ENCODE results near the gene SUFU. TPM values are rescaled to one million over a fixed set of nuclear protein-coding genes. Genes with fewer than 3 reads are reported as not detected.

Gene SUFU
- total and polyA plus RNA-seq, 2 donors from 2014 or later = 6.5 to 18.9 TPM

DNA sequence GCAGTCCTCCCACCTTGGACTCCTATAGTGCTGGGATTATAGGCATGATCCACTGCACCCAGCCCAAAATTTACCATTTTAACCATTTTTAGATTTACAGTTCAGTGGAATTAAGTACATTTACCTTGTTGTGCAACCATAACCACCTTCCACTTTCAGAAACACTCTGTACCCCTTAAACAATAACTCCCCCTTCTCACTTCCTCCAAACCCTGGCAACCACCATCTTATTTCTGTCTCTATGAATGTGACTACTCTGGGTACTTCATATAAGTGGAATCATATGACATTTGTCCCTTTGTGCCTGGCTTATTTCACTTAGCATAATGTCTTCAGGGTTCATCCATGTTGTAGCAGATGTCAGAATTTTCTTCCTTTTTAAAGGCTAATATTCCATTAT lies 33.6 kb downstream of the SUFU start:
- TF ChIP-seq CTCF (IDR thresholded peaks at IDR 0.05; ENCODE audit: borderline replicate concordance, extremely low read depth, insufficient read depth) = no peak
- no peak overlapping the region for H3K27ac ChIP-seq (ENCODE audit: low read depth in 2 of 2, low read length in 2 of 2)
- H3K9me3 ChIP-seq (ENCODE audit: control insufficient read depth in 2 of 3, insufficient read depth in 1 of 3, low read length in 3 of 3) = no peaks in the 10 kb centered on the region
- no peaks in the 10 kb centered on the region for H3K36me3 ChIP-seq (ENCODE audit: control insufficient read depth in 2 of 3, insufficient read depth in 3 of 3, low read length in 3 of 3)
- FAIRE-seq = no peak
- no peak for DNase-seq
- H3K4me3 ChIP-seq (ENCODE audit: low read length in 3 of 3) = no peak overlapping the region
- intact Hi-C loops (cut with DNase I) = no loop called here
- no peaks in the 10 kb centered on the region for H3K27me3 ChIP-seq (ENCODE audit: control insufficient read depth, insufficient read depth, low read length)
- no peak overlapping the region for H3K9ac ChIP-seq (ENCODE audit: low read length in 3 of 3)
- no peaks in the 10 kb centered on the region for H3K4me1 ChIP-seq (ENCODE audit: control insufficient read depth in 2 of 3, insufficient read depth in 2 of 3, low read depth in 1 of 3, low read length in 3 of 3)

DNA sequence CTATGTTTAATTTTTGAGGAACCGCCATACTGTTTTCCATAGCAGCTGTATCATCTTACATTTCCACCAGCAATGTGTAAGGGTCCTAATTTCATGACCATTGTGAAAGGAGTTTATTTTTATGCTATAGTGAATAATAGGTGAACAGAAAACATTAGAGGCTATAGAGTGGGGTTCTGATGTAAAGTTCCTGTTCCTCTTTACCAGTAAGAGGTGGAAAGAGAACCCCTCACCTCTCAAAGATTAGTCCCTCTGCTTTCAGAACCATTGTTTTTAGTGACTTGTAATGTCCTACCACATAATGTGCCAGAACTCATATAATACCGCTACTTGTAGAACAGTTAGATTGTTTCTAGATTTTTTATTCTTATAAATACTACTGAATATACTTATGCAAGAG lies 34.2 kb downstream of the SUFU start:
- no peaks in the 10 kb centered on the region for H3K36me3 ChIP-seq (ENCODE audit: control insufficient read depth in 2 of 3, insufficient read depth in 3 of 3, low read length in 3 of 3)
- H3K4me3 ChIP-seq (ENCODE audit: low read length in 3 of 3) = no peak overlapping the region
- no peak overlapping the region for H3K27ac ChIP-seq (ENCODE audit: low read depth in 2 of 2, low read length in 2 of 2)
- TF ChIP-seq CTCF (IDR thresholded peaks at IDR 0.05; ENCODE audit: borderline replicate concordance, extremely low read depth, insufficient read depth) = no peak
- H3K27me3 ChIP-seq (ENCODE audit: control insufficient read depth, insufficient read depth, low read length) = no peaks in the 10 kb centered on the region
- DNase-seq (no peak), FAIRE-seq (no peak)
- H3K4me1 ChIP-seq (ENCODE audit: control insufficient read depth in 2 of 3, insufficient read depth in 2 of 3, low read depth in 1 of 3, low read length in 3 of 3) = no peaks in the 10 kb centered on the region
- H3K9ac ChIP-seq (ENCODE audit: low read length in 3 of 3) = no peak overlapping the region
- H3K9me3 ChIP-seq (ENCODE audit: control insufficient read depth in 2 of 3, insufficient read depth in 1 of 3, low read length in 3 of 3) = no peaks in the 10 kb centered on the region
- intact Hi-C loops (cut with DNase I) = no loop called here

GRCh38 chr10:102538811-102539210 lies 35.0 kb downstream of the SUFU start:
- DNase-seq = no peak
- TF ChIP-seq CTCF (IDR thresholded peaks at IDR 0.05; ENCODE audit: borderline replicate concordance, extremely low read depth, insufficient read depth) = no peak
- H3K27ac ChIP-seq (ENCODE audit: low read depth in 2 of 2, low read length in 2 of 2) = no peak overlapping the region
- no peaks in the 10 kb centered on the region for H3K4me1 ChIP-seq (ENCODE audit: control insufficient read depth in 2 of 3, insufficient read depth in 2 of 3, low read depth in 1 of 3, low read length in 3 of 3)
- H3K4me3 ChIP-seq (ENCODE audit: low read length in 3 of 3) = no peak overlapping the region
- H3K27me3 ChIP-seq (ENCODE audit: control insufficient read depth, insufficient read depth, low read length) = no peaks in the 10 kb centered on the region
- intact Hi-C loops (cut with DNase I) = no loop called here
- H3K36me3 ChIP-seq (ENCODE audit: control insufficient read depth in 2 of 3, insufficient read depth in 3 of 3, low read length in 3 of 3) = no peaks in the 10 kb centered on the region
- no peaks in the 10 kb centered on the region for H3K9me3 ChIP-seq (ENCODE audit: control insufficient read depth in 2 of 3, insufficient read depth in 1 of 3, low read length in 3 of 3)
- FAIRE-seq = no peak
- H3K9ac ChIP-seq (ENCODE audit: low read length in 3 of 3) = no peak overlapping the region

- H3K36me3 ChIP-seq (ENCODE audit: control insufficient read depth in 2 of 3, insufficient read depth in 3 of 3, low read length in 3 of 3) = no peaks in the 10 kb centered on the region
- no peaks in the 10 kb centered on the region for H3K9me3 ChIP-seq (ENCODE audit: control insufficient read depth in 2 of 3, insufficient read depth in 1 of 3, low read length in 3 of 3)
- no peak overlapping the region for H3K27ac ChIP-seq (ENCODE audit: low read depth in 2 of 2, low read length in 2 of 2)
- FAIRE-seq = no peak
- TF ChIP-seq CTCF (IDR thresholded peaks at IDR 0.05; ENCODE audit: borderline replicate concordance, extremely low read depth, insufficient read depth) = peak; percentile 18
- no peaks in the 10 kb centered on the region for H3K27me3 ChIP-seq (ENCODE audit: control insufficient read depth, insufficient read depth, low read length)
- no peaks in the 10 kb centered on the region for H3K4me1 ChIP-seq (ENCODE audit: control insufficient read depth in 2 of 3, insufficient read depth in 2 of 3, low read depth in 1 of 3, low read length in 3 of 3)
- no peak overlapping the region for H3K4me3 ChIP-seq (ENCODE audit: low read length in 3 of 3)
- intact Hi-C loops (cut with DNase I) = no loop called here
- H3K9ac ChIP-seq (ENCODE audit: low read length in 3 of 3) = no peak overlapping the region
- no peak for DNase-seq
Observed at GRCh38 chr10:102540023-102540422, 36.3 kb downstream of the SUFU start.
